ENCODE data around the gene IL10RB. TPM values are rescaled to one million over a fixed set of nuclear protein-coding genes. Genes with fewer than 3 reads are reported as not detected.

The IL10RB gene
- polyA plus RNA-seq, 2 of the 4 experiments (the other 2 are of a cell fraction) = 17.0 to 31.9 TPM

- no peaks in the 10 kb centered on the region for H3K4me1 ChIP-seq
- H3K4me3 ChIP-seq = no peak overlapping the region
- FAIRE-seq = no peak
- CTCF ChIA-PET = interaction anchor here (0.5 to 1.6 kb wide), 2 partner anchors 12 to 166 kb away, joined by 3 to 6 read pairs; no protein-coding TSS in a partner anchor
- TF ChIP-seq NPAS2 (CRISPR knock-in tag; IDR thresholded peaks at IDR 0.05; ENCODE audit: borderline replicate concordance) (no peak), POLR2A (IDR thresholded peaks at IDR 0.05; ENCODE audit: low read length) (no peak), ATOH8 (CRISPR knock-in tag; IDR thresholded peaks at IDR 0.05; ENCODE audit: low read depth) (no peak), ZSCAN20 (CRISPR knock-in tag; IDR thresholded peaks at IDR 0.05) (no peak), MAX (IDR thresholded peaks at IDR 0.05) (no peak), ZNF302 (CRISPR knock-in tag; IDR thresholded peaks at IDR 0.05) (no peak), HOXB13 (CRISPR knock-in tag; IDR thresholded peaks at IDR 0.05; ENCODE audit: low read depth) (no peak), PHF8 (IDR thresholded peaks at IDR 0.05; ENCODE audit: borderline replicate concordance, low read depth) (no peak), HDAC2 (IDR thresholded peaks at IDR 0.05) (no peak), BHLHE40 (IDR thresholded peaks at IDR 0.05; ENCODE audit: low read depth, low read length) (no peak), TP53 (CRISPR knock-in tag; IDR thresholded peaks at IDR 0.05) (no peak), ESRRA (IDR thresholded peaks at IDR 0.05; ENCODE audit: borderline replicate concordance, low read length) (no peak), SREBF2 (IDR thresholded peaks at IDR 0.05) (no peak), PBX3 (IDR thresholded peaks at IDR 0.05) (no peak), REST (IDR thresholded peaks at IDR 0.05) (no peak), RNF2 (IDR thresholded peaks at IDR 0.05; ENCODE audit: borderline replicate concordance, low read depth) (no peak)
- POLR2A ChIA-PET = no interaction called here
- H3K4me2 ChIP-seq = no peak overlapping the region
- no peak overlapping the region for H3K27ac ChIP-seq
- DNase-seq (ENCODE audit: low read depth in 1 of 2, low spot score in 1 of 2) = no peak
- WGBS (ENCODE audit: missing lambda C conversion rate) = 91% methylated on average over 3 of the region's 3 CpGs
- H3K9me3 ChIP-seq = 0 out of 3 replicates have a peak, but pooled peaks cover 4% of the 10 kb centered on the region
- ATAC-seq = no peak
Measured at GRCh38 chr21:33279330-33279820, 13.2 kb downstream of the IL10RB start.

- ChIA-PET CTCF (interaction anchor here (0.6 kb wide), 1 partner anchor 13 kb away, joined by 7 read pairs; no protein-coding TSS in a partner anchor), POLR2A (no interaction called here)
- ATAC-seq (no peak), FAIRE-seq (no peak), DNase-seq (ENCODE audit: low read depth in 1 of 2, low spot score in 1 of 2) (no peak)
- H3K27ac ChIP-seq = no peak overlapping the region
- H3K9me3 ChIP-seq = 0 out of 3 replicates have a peak, but pooled peaks cover 4% of the 10 kb centered on the region
- no peak overlapping the region for H3K4me2 ChIP-seq
- H3K4me3 ChIP-seq = no peak overlapping the region
- 94% methylated on average over 6 of the region's 6 CpGs for WGBS (ENCODE audit: missing lambda C conversion rate)
- H3K4me1 ChIP-seq = peaks cover 12% of the 10 kb centered on the region
- no peak for TF ChIP-seq SMC3 (IDR thresholded peaks at IDR 0.05)
- no peak for TF ChIP-seq HEYL (CRISPR knock-in tag; IDR thresholded peaks at IDR 0.05)
- no peak for TF ChIP-seq HES2 (IDR thresholded peaks at IDR 0.05)
- TF ChIP-seq MAX (IDR thresholded peaks at IDR 0.05) = no peak
- no peak for TF ChIP-seq ATOH8 (CRISPR knock-in tag; IDR thresholded peaks at IDR 0.05; ENCODE audit: low read depth)
- no peak for TF ChIP-seq ELK1 (IDR thresholded peaks at IDR 0.05; ENCODE audit: low read depth, low read length)
- TF ChIP-seq ZNF302 (CRISPR knock-in tag; IDR thresholded peaks at IDR 0.05) = no peak
- TF ChIP-seq MAFK (IDR thresholded peaks at IDR 0.05; ENCODE audit: partially characterized antibody) = no peak
- TF ChIP-seq RARB (CRISPR knock-in tag; IDR thresholded peaks at IDR 0.05) = no peak
- TF ChIP-seq NPAS2 (CRISPR knock-in tag; IDR thresholded peaks at IDR 0.05; ENCODE audit: borderline replicate concordance) = no peak
- no peak for TF ChIP-seq CBX2 (IDR thresholded peaks at IDR 0.05; ENCODE audit: borderline replicate concordance, low read depth)
- TF ChIP-seq FOSB (CRISPR knock-in tag; IDR thresholded peaks at IDR 0.05) = no peak
- no peak for TF ChIP-seq RFX5 (IDR thresholded peaks at IDR 0.05)
- TF ChIP-seq CHD4 (IDR thresholded peaks at IDR 0.05; ENCODE audit: borderline replicate concordance) = no peak
Measured at GRCh38 chr21:33281096-33281652, 15.0 kb downstream of the IL10RB start.

Measured in A549 (cell line).